Small intestine (tissue), 7 donors: ENCODE measurements around the gene AFTPH. TPM values are rescaled to one million over a fixed set of nuclear protein-coding genes. Genes with fewer than 3 reads are reported as not detected.
"Not testable (repeated sequence)": the region's sequence is repeated elsewhere in the genome, so short reads cannot be mapped to it uniquely, and the experiment has no call there.

Experiments
- DNase-seq, 2 donors: peaks; one replicate each; pipeline versions ENCODE4 v3.0.0 to v3.0.0-alpha.2; 2013
- FAIRE-seq: peaks from 2 replicates; lab custom pipeline; 2012; peaks lifted over from hg19 to GRCh38; lab: Jason Lieb, UNC
- H3K27ac ChIP-seq, 3 donors: one replicate each; pipeline ENCODE4 v1.5.1; 2013; ENCODE audit warnings: low read length in 2 of 3, mild to moderate bottlenecking in 2 of 3, control low read depth in 1 of 3, inconsistent platforms in 1 of 3, low read depth in 1 of 3, moderate library complexity in 1 of 3
- H3K27me3 ChIP-seq, 3 donors: one replicate each; pipeline ENCODE4 v1.6.1; 2013; ENCODE audit warnings: low read length in 3 of 3, inconsistent platforms in 1 of 3; ENCODE audit not compliant: control insufficient read depth in 3 of 3, insufficient read depth in 3 of 3
- H3K36me3 ChIP-seq, 3 donors: one replicate each; pipeline ENCODE4 v1.6.1; 2013; ENCODE audit warnings: low read length in 3 of 3, inconsistent platforms in 1 of 3, low read depth in 1 of 3, mild to moderate bottlenecking in 1 of 3, moderate library complexity in 1 of 3; ENCODE audit not compliant: control insufficient read depth in 3 of 3, insufficient read depth in 2 of 3
- H3K4me1 ChIP-seq, 3 donors: one replicate each; pipeline ENCODE4 v1.6.1; 2013; ENCODE audit warnings: low read length in 2 of 3, inconsistent platforms in 1 of 3, low read depth in 1 of 3, mild to moderate bottlenecking in 1 of 3, moderate library complexity in 1 of 3; ENCODE audit not compliant: control insufficient read depth in 3 of 3, insufficient read depth in 2 of 3
- H3K4me3 ChIP-seq, 3 donors: one replicate each; pipeline ENCODE4 v1.5.1; 2013; ENCODE audit warnings: low read length in 3 of 3, control low read depth in 1 of 3, inconsistent platforms in 1 of 3, low read depth in 1 of 3, mild to moderate bottlenecking in 1 of 3, moderate library complexity in 1 of 3
- H3K9me3 ChIP-seq, 2 donors: one replicate each; pipeline ENCODE4 v1.6.1; 2013; ENCODE audit warnings: low read depth in 1 of 2, low read length in 1 of 2; ENCODE audit not compliant: control insufficient read depth in 2 of 2, insufficient read depth in 1 of 2
- WGBS, 3 donors: extraction: QIAGEN DNeasy Blood & Tissue Kit; methylation state at CpG; one replicate each; pipeline ENCODE4 v1.1.7; 2013; 5-methylcytosine and 5-hydroxymethylcytosine counted together
- polyA plus RNA-seq, 4 donors: library from polyadenylated mRNA; stranded (reverse) in 3 of 4; unstranded in 1 of 4; fragments of 200-250 nt in 3 of 4; fragments of 120-200 nt in 1 of 4; gene quantifications; one replicate each; pipeline versions ENCODE4 v1.2.1 to v1.2.3, GENCODE V29; 2013
- donor health status: healthy with polysubstance abuse.
- donor health status: control.
- donor health status: control.
- donor health status: Bipolar disorder and iron deficiency.
- donor health status: healthy.

AFTPH gene
- polyA plus RNA-seq, 4 donors: 27.2 to 51.0 (median 43.6) TPM

DNA sequence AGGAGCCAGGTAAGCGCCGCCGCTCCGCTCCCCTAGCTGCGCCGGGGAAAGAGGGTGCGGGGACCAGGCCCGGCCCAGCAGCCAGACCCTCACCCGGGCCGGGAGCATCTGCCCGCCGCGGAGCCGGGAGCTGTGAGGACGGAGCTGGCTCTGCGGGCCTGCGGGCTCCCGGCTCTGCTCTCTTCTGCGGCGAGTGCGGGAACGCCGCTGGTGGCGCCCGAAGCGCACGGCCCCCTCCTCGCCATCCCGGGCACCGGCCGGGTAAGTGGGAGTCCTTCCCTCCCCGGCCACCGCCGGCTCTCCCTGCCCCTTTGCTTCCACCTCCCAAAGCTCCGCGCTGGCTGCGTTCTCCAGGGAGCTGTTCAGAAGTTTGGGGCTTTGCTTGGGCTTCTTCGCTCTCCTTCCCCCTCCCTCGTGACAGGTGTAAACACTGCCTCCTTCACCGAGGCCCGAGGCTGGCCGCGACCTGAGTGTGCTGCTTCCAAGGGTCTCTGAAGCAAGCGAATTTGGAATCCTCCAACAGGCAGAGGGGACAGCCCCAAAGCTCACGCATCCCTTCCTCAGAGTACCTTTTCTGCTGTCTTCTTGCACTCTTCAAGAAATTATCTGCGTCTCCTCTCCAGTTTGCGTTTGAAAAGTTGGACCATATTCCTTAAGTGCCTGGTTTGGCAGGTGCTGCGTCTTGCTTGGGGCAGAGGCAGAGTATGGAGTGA lies 632 bp downstream of the AFTPH start:
- Histone ChIP-seq H3K27ac (peak overlapping the region; percentile 92 to 97 (median 97)), H3K27me3 (no peaks in the 10 kb centered on the region), H3K4me3 (peak overlapping the region; percentile 73 to 96 (median 87)), H3K9me3 (no peaks in the 10 kb centered on the region), H3K36me3 (peaks cover 0 to 3% (median 2%) of the 10 kb centered on the region in 3 donors), H3K4me1 (peaks cover 0 to 2% (median 0%) of the 10 kb centered on the region in 3 donors)
- FAIRE-seq: no peak
- 0 to 1% (median 0%) methylated on average over 24 to 48 of the region's 48 CpGs for WGBS, 3 donors
- peak; percentile 25 to 71 for DNase-seq

GRCh38 chr2:64525317-64525613 lies 1.1 kb downstream of the AFTPH start:
- peak; percentile 27 to 69 for DNase-seq
- H3K9me3 ChIP-seq: no peaks in the 10 kb centered on the region
- peaks cover 0 to 2% (median 0%) of the 10 kb centered on the region in 3 donors for H3K4me1 ChIP-seq
- H3K27me3 ChIP-seq: no peaks in the 10 kb centered on the region
- peak overlapping the region; percentile 92 to 97 (median 97) for H3K27ac ChIP-seq
- peaks cover 0 to 5% (median 2%) of the 10 kb centered on the region in 3 donors for H3K36me3 ChIP-seq
- 0 to 2% (median 1%) methylated on average over 4 of the region's 4 CpGs for WGBS, 3 donors
- H3K4me3 ChIP-seq: peak overlapping the region; percentile 73 to 96 (median 87)
- no peak for FAIRE-seq

- FAIRE-seq: no peak
- WGBS, 3 donors: 6 to 33% (median 12%) methylated on average over 3 of the region's 3 CpGs
- no peak overlapping the region for H3K27ac ChIP-seq
Measured at GRCh38 chr2:64526034-64526433, 1.9 kb downstream of the AFTPH start.

GRCh38 chr2:64530946-64531345 lies 6.8 kb downstream of the AFTPH start:
- not testable (repeated sequence) for H3K27me3 ChIP-seq, H3K36me3 ChIP-seq, H3K9me3 ChIP-seq, H3K4me1 ChIP-seq, FAIRE-seq, H3K4me3 ChIP-seq, H3K27ac ChIP-seq, DNase-seq
- WGBS, 3 donors: 92 to 98% (median 96%) methylated on average over 2 of the region's 2 CpGs

More at GRCh38 chr2:64526034-64526433, 1.9 kb downstream of the AFTPH start:
- Histone ChIP-seq H3K36me3 (peaks cover 0 to 5% (median 2%) of the 10 kb centered on the region in 3 donors), H3K9me3 (no peaks in the 10 kb centered on the region), H3K4me3 (no peak overlapping the region), H3K4me1 (peaks cover 0 to 2% (median 0%) of the 10 kb centered on the region in 3 donors), H3K27me3 (no peaks in the 10 kb centered on the region)
- no peak for DNase-seq

DNA sequence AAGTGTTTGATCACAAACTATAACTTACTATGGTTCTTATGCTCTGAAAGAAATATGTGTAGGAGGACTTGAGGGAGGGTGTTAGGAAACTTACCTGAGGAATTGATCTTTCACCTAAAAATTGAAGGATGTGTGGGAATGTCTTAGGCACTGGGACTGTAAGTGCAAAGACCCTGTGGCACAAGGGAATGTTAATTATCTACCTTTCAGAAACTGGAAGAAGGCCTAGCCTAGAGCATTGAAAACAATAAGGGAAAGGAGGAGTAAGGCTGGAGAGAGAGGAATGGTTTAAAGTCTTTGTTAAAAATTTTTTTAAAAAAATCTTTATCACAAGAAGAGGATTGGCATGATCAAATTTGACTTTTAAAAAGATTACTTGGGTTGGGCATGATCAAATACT lies 7.9 kb downstream of the AFTPH start:
- no peak for FAIRE-seq
- Histone ChIP-seq H3K27me3 (no peaks in the 10 kb centered on the region), H3K27ac (no peak overlapping the region), H3K4me3 (no peak overlapping the region), H3K9me3 (no peaks in the 10 kb centered on the region), H3K36me3 (peaks cover 0 to 5% (median 2%) of the 10 kb centered on the region in 3 donors), H3K4me1 (peaks cover 0 to 3% (median 2%) of the 10 kb centered on the region in 3 donors)
- DNase-seq: no peak

DNA sequence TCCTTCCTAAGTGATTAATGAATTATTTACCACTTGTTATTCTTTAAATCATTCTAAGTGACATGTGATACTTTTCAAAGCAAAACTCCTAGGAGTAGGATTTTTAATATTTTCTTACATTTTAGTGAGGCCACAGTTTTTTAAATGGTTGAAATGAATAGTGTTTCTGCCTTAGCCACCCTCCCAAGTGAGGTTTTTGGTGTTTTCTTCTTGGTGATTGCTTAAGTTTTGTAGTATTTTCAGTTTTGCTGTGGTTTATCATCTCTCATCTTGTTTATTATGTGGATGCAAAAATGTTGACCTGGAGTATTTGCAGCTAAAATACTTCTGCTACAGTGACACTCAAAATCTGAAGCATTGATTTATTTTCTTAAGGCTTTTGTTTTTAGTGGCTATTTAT lies 9.8 kb downstream of the AFTPH start:
- Histone ChIP-seq H3K4me1 (peaks cover 0 to 4% (median 0%) of the 10 kb centered on the region in 3 donors), H3K9me3 (no peaks in the 10 kb centered on the region), H3K27ac (no peak overlapping the region), H3K27me3 (no peaks in the 10 kb centered on the region), H3K4me3 (no peak overlapping the region), H3K36me3 (peaks cover 0 to 5% (median under 1%) of the 10 kb centered on the region in 3 donors)
- DNase-seq: no peak
- FAIRE-seq: peak; percentile 59

DNA sequence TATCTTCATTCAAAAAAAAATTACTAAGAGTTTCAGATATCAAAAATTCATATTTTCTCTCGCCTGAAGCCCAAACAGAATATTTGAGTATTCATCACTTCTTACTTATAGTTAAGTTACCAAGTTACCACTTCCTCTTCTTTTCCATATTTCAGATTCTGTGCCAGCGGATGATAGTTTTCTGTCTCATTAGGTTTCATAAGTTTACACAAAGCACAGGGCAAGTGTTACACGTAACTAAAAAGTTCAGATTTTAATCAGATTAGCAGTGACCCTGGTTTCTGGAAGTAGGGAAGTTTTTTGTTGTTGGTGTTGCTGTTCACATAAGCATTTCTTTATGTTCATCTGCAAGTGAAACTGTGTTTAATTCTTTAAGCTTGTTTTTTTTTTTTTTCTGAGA lies 10.2 kb downstream of the AFTPH start:
- FAIRE-seq (no peak), DNase-seq (no peak)
- peaks cover 0 to 6% (median 0%) of the 10 kb centered on the region in 3 donors for H3K4me1 ChIP-seq
- no peaks in the 10 kb centered on the region for H3K27me3 ChIP-seq
- H3K9me3 ChIP-seq: no peaks in the 10 kb centered on the region
- no peak overlapping the region for H3K27ac ChIP-seq
- WGBS, 3 donors: 64 to 83% (median 64%) methylated on average over 3 of the region's 3 CpGs
- H3K36me3 ChIP-seq: peaks cover 0 to 5% (median 0%) of the 10 kb centered on the region in 3 donors
- H3K4me3 ChIP-seq: no peak overlapping the region

DNA sequence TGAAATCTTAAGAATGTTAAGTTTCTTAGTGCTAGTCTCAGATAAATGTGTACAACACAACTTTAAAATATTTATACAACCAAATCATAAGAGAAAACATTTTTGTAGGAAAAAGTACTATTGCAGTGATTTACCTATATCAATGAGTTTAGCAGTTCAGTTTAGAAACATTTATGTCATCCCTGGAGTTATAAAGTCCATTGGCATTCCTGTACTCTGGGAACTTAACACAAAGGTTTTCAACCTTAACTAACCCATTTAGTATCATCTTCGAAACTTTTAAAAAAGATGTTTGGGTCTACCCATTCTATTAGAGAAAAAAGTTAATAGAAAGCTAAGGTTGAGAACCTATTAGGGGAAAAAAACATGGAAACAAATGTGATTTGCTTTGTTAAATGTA lies 10.9 kb downstream of the AFTPH start:
- Histone ChIP-seq H3K27me3 (no peaks in the 10 kb centered on the region), H3K9me3 (no peaks in the 10 kb centered on the region), H3K36me3 (no peaks in the 10 kb centered on the region), H3K27ac (no peak overlapping the region), H3K4me1 (peaks cover 0 to 10% (median 0%) of the 10 kb centered on the region in 3 donors), H3K4me3 (no peak overlapping the region)
- DNase-seq: no peak
- FAIRE-seq: no peak
- 92 to 100% (median 97%) methylated on average over 1 of the region's 1 CpG for WGBS, 3 donors

DNA sequence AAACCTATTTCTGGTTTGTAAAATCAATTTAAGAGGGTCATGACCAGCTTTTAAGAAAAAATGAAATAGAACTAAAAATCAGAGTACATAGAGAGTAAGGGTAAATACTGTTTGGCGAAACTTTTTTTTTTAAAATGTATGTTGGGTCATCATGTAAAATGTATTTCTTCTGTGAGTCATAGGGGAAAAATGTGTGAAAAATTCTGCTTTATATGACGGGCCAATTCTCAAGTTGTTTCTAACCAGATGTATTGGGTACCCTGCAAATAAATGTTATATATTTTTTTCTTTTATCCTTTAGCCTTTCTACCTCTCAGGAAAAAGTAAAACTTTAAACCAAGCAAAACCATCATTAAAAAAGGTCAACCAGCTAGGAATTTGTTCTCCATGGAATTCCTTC lies 13.9 kb downstream of the AFTPH start:
- no peaks in the 10 kb centered on the region for H3K36me3 ChIP-seq
- DNase-seq (no peak), FAIRE-seq (no peak)
- 80 to 95% (median 91%) methylated on average over 2 of the region's 2 CpGs for WGBS, 3 donors
- H3K27ac ChIP-seq: no peak overlapping the region
- no peak overlapping the region for H3K4me3 ChIP-seq
- H3K9me3 ChIP-seq: no peaks in the 10 kb centered on the region
- H3K27me3 ChIP-seq: no peaks in the 10 kb centered on the region
- peaks cover 2 to 10% (median 2%) of the 10 kb centered on the region in 3 donors for H3K4me1 ChIP-seq
